ENCODE results near the gene MDC1.
A peak's percentile ranks its signal among the peaks of the same experiment; 100 is the strongest.

DNA sequence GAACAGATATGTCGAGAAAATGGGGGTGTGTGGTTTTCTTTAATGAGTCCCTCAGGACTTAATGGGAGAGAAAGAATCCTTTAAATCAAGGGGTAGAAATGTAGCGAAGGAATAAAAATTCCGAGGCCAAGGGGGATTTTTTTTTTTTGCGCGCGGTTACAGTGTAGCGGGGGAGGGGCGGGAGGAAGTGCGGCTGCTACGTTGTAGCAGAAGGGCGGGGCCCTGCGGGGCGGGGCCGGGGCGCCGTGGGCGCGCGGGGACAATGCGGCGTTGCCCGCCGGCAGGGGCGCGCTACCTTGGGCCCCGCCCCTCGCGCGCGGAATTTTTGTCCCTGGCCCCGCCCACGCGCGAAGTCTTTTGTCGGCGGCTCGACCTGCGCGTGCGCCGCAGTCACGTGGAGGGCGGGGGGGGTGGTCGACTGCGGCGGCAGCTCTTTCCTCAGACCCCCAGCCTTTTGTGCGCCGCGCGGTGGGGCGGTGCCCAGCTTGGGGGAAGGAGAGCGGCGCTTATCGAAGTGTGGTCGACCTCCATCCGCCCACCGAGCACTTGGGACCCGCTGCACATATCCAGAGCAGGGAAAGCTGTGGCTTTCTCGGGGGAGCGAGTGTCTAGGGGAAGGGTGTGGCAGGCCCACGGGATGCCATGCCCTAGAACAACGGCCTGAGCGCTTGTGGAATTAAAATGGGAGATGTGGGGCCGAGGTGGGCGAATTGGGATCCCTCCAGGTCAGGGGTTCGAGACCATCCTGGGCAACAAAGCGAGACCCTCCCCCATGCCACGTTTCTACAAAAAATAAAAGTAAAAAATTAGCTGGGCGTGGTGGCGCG, 4.3 kb upstream of the MDC1 start:
- TF ChIP-seq, protein P1, sequence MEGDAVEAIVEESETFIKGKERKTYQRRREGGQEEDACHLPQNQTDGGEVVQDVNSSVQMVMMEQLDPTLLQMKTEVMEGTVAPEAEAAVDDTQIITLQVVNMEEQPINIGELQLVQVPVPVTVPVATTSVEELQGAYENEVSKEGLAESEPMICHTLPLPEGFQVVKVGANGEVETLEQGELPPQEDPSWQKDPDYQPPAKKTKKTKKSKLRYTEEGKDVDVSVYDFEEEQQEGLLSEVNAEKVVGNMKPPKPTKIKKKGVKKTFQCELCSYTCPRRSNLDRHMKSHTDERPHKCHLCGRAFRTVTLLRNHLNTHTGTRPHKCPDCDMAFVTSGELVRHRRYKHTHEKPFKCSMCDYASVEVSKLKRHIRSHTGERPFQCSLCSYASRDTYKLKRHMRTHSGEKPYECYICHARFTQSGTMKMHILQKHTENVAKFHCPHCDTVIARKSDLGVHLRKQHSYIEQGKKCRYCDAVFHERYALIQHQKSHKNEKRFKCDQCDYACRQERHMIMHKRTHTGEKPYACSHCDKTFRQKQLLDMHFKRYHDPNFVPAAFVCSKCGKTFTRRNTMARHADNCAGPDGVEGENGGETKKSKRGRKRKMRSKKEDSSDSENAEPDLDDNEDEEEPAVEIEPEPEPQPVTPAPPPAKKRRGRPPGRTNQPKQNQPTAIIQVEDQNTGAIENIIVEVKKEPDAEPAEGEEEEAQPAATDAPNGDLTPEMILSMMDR (conservative IDR thresholded peaks at IDR 0.05; ENCODE audit: low read length) = peak; percentile 25; the same call in 1 of the 2 replicates
- TF ChIP-seq EZH2phosphoT487 (IDR thresholded peaks at IDR 0.05; ENCODE audit: borderline replicate concordance) = no peak

Data from Loucy (cell line).